ENCODE results near the gene PRDM5.

PRDM5 gene

DNA sequence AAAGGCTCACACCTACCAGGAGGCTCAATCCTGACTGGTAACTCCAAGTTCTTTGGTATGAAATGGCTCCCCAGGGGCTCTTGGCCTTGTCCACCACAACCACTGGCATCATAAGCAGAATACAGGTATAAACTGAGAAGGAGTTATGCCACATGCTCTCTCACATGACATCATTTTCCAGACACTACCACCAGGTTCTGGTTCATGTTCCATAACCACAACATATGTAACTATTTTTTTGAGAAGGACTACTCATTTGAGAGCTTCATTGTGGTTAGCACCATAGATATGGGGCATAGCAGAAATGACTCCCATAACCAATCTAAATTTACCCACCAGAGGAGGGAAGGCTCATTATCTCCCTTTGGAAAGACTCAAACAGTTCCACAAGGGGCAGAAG, 19.6 kb downstream of the PRDM5 start:
- DNase-seq = no peak

DNA sequence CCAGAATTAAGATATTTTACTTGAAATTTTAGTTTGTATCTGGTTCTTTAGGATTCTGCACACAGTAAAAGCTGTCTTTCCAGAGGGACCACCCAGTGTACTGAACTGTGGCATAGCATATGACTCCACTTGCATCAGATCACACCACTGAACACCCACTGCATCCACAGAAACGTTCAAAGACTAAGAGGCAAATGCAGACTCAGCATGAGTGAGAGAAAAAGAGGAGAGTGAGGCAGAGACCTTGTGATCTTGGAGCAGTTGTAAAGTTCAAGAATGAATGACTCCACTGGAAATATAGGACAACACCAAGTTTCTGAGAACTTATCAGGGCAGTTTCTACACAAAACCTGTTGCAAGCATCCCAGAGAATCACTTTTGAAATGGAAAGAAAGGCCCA, 20.8 kb downstream of the PRDM5 start:
- DNase-seq = no peak

DNA sequence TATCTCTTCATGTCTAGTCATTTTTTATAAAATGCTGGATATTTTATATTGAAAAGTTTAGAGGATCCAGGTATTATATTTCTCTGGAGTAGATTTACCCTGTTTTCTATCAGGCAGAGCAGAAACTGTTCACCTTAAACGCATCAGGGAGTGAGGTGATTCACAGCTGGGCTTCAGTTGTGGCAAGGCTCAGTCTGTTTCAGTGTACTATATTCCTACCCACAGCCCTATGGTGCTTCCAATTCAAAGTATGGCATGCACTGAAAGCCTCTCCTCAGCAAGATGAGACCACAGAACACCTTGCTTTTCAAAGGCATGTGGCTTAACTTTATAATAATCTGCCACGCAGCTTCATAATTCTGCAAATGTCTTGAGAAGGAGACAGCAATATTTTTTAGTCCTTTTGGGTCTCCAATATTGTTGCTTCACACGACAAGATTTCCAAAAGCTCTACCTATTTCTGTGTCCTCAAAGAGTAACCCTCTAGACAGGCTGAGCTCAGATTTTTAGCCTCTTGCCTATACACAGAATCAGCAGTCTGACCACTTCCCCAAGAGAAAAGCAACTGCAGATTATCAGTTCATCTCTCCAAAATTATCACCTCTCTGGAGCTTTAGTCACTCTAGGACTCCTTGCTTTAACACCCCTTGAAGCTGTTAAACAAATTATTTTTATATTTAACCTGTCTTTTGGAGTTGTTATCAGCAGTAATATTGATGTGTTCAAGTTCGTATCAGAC, 24.4 kb downstream of the PRDM5 start:
- no peak for DNase-seq

DNA sequence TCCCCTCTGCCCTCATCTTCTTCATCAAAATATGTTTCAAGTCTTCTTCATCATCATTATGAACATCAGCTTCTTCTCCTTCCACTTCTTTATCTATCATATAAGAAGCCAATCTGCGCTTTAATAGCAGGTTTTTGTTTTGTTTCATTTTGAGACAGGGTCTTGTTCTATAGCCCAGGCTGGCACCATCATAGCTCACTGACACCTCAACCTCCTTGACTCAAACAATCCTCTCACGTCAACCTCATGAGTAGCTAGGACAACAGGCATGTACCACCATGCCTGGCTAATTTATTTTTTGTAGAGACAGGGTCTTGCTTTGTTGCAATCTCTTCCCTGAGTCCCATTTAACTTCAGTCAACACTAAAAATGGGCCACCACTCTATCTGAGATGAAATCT, 27.0 kb downstream of the PRDM5 start:
- no peak for DNase-seq

DNA sequence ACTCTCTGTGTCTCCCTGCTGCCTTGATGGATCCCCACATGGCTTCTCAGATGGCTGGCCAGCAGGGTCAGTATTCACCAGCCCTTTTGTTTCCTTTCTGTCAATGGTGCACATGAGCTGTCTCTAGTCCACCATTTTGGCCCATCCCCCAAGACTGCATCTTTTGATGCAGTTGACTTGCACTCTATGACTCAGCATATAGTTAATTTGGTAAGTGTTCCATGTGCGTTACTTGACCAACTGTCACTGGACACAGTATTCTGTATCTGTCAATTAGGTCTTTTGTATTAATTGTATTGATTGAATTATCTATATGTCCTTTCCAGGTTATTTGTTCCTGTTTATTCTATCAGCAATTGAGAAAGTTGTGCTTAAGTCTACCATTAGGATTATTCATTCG, 29.2 kb downstream of the PRDM5 start:
- DNase-seq = no peak

DNA sequence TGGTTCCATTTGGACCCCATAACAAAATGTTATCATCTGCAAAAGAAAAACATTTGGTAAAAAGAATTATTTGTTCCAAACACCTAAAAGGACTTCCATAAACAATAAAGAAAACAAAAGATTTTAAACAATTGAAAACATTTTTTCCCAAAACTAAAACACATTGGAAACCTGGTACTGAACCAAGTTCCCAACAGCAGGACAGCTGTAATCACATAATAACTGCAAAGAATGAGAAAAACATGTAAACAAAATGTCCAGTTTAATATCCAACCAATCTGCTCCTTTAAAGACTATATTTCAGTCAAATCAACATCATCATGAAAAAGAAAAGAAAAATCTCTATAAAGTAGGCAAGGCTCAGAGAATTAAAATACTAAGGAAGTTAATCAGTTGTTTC, 36.3 kb downstream of the PRDM5 start:
- DNase-seq = no peak

DNA sequence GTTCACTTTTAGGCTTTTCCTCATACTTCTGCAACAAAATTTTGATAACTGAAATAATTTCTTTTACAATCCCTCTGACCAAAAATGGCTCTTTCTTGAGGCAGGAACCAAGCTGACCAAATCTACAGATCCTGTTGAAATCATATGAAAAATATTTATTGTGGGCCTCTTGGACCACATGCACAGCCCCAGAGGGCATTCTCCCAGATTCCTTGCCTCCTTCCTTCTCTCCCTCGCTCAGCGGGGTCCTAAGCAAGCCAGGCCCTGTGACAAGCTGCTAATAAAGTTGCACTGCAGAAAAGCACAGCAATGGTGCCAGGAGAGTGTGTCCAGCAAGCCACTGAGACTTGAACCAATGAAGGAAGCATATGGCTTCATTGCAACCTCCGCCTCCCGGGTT, 40.7 kb downstream of the PRDM5 start:
- no peak for DNase-seq

DNA sequence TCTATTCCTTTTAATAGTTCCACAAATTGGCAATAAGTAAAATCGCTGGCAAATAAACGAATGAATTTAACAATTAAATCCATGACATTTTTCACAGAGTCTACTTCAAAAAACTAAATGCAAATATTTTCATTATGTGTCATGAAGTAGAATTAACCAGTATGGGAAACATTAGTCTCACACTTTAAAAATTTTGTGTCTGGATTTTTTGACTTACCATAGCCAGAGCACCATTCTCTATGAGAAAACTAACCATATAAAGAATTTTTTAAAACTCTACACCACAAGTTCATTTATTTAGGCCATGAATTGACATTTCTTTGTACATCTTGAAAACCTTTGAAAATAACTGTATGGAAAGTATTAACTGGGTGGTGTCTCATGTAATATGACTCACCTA, 41.2 kb downstream of the PRDM5 start:
- no peak for DNase-seq

DNA sequence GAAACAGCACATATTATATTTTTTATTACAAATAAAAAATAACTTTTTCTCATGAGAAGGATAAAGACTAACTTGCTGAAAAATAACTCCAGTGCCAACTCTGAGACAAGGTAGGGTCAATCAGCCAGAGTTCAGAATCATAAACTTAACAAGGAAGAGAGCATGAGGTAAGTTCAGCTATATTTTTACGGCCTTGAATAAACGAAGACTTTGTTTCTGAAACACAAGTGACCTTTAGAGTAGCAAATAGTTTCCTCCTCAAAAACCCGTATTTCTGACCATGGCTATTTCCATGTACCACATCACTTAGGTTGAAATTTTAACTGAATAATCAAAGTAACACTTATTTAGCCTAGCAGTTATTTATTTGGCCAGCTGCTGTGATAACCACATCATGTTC, 45.5 kb downstream of the PRDM5 start:
- DNase-seq = no peak

DNA sequence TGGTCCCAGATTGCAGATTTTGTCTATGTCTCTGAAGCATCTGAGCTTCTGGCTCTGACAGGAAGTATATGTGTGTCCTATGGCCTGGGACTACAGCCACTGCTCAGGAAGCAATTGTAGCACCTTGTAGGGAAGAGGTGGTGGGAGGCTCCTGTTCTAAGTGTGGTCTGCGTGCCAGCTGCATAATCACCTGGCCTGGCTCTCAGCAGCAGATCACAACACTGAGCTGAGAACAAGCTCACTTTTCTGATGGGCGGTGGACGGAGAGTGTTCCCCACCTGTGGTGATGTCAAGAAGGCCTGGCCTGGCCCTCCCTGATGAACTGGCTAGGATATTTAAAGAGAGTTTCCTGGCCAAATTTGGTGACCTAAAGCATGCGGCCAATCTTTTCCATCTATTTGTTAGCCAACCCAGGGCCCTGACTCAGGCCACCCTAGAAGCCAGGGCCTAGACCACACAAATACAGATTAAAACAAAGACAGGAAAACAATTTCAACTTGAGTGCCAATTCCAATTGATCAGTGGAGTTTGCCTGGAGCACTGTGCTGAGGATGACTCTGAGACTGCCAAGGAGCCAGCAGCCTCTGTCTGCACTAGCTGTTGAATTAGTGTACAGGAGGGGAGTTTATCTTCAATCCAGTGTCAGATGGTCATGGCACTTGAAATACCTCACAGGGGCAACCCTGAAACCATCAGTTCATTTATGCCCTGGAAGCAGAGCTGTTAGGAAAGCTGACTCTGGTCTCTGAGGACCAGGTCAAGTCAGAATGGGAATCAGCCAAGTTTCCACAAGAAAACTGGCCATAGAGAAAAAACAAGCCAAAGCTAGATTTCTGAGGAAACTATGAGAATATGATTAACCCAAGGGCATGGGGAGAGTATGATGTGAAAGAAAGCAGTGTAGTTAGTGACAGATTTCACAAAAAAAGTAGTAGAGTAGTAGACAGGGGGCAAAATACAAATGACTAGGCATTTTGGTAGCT, 47.4 kb downstream of the PRDM5 start:
- peak; percentile 34 for DNase-seq

DNA sequence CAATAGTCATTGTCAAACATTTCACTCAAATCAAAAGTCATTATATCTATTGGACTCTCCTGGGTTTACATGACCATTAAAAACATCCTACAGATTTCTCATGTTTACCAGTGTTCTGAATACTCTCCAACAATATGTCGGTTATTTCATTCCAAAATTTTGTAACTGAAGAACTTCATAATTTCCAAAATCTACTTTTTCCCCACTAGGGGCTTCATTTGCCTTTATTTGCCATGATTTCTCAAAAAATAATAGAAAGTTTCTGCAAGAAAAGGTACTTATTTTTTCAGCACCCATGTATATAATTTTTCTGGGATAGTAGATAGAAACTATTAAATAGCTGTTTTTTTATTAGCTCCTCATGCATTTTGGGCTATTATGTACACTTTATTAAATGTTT, 49.0 kb downstream of the PRDM5 start:
- no peak for DNase-seq

DNA sequence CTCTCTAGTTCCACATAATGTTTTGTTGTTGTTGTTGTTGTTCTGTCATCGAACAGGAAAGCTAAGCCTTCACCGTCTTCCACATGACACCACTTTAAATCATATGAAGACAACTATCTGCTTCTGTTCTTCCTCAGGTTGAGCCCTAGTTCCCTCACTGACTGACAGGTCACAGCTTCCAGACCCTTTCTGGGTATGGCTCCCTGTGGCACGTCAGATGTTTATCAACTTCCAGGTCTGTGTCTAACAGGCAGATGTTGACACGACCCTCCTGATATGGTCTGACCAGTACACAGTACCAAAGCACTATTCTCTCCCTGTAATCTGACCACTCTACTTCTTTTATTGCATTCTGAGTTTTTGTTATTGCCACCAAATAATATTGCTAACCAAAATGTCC, 51.4 kb downstream of the PRDM5 start:
- DNase-seq = no peak

DNA sequence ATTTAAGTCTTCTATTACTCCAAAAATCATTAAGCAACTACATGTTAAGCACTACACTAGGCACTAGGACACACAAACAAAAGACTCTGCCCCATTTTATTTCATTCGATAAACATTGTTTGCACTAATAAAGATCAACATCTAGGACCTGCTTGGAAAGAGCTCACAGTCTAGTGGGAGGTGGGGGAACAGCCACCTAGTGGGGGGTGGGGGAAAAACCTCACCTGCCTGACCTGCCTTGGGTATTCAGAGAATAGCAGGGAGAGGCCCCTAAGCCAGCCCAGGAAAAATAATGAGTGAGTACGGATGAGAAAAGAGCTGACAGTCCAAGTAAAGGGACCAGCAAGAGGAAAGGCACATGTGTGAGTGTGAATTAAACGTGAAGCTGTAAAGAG, 52.2 kb downstream of the PRDM5 start:
- DNase-seq = peak; percentile 11

DNA sequence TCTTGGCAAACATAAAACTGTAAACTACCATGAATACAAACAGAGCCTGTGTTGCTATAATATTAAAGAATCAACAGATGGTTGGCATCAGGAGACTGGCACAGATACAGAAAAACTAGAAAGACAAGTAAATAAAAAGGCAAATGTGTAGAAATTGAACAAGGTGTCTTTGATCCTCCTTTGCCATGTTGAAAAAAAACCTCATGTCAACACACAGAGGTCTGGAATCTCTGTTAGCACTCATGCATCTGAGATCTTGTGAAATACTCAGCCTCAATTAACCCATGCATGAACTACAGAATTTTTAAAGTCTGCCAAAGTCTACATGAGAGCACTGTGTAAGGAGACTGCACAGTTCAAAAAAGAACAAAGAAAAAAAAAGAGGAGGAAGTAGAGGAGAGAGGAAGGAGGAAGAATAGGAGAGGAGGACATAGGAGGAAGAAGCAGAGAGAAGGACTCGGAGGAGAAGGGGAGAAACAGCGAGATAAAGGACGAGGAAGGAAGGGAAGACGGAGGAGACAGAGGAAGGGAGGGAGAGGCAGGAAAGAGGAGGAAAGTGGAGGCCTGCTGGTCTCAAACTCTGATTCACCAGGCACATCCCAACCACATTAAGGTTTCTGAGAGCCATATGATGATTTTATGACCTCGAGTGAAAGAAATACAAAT, 52.8 kb downstream of the PRDM5 start:
- DNase-seq = no peak

DNA sequence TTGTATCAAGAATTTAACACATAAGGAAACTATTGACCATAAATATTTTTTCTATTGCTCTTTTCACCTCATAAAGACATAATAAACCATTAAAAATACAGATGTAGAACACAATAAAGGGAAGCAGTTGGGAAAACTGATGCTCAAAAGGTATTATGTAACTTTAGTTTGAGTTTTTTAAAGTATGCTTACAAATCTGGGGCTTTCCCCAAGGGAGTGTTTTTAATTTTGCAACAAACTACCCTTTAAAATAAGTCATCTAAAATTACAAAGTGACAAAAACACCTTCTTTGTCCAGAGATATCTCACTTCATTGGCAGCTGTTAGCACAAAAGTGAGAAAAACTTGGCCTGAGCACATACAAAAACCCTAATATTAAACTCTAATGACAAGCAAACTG, 55.0 kb downstream of the PRDM5 start:
- no peak for DNase-seq

DNA sequence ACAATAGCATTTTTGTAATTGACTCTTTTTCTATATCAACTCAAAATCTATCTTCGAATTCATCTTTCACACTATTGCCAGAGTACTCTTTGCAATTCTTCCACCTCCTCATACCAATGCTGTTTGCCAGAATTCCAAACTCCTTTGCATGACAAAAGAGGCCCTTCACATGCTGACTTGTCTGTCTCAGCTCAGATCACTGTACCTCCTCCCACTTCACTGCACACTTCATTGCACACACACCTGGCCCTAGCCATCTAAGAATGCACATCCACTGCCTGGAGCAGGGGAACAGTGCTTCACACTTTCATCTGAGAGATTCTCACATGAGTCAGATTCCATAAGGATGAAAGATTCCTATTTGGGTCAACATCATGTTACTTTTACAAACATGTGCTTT, 56.5 kb downstream of the PRDM5 start:
- DNase-seq = peak; percentile 63

DNA sequence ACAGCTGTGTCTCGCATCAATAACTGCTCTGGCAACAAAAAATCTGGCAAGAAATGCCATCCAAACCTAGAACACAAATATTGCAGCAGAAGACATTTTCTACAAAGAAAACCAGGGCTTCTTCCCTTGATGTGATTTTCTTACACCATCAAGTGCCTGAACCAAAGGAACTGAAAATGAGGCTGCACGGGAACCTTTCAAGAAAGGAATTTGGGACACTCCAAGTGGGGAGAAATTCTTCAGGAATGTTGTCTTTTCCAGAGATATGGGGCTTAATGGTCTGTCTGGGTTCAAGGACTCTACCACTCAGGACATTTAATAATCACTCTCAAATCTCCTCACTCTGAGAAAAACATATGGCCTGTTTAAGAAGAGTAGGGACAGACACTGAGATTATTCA, 57.6 kb downstream of the PRDM5 start:
- no peak for DNase-seq

DNA sequence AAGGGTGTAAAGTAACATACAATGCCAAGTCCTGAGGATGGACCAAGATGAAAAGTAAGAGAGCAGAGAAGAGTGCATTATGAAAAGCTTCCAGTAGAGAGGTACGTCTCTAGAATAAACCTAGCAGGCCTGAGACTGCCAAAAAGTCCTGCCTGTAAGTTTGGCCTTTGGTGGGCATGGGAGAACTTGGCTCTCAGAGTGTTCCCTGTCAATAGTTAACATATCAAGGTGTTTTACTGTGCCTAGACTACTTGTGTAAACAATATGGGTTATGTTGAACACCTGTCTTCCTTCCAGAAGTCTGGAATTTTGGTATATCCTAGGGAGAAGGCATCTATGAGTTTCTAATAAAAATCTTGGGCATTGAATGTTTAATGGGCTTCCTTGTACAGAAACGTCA, 60.1 kb downstream of the PRDM5 start:
- no peak for DNase-seq

DNA sequence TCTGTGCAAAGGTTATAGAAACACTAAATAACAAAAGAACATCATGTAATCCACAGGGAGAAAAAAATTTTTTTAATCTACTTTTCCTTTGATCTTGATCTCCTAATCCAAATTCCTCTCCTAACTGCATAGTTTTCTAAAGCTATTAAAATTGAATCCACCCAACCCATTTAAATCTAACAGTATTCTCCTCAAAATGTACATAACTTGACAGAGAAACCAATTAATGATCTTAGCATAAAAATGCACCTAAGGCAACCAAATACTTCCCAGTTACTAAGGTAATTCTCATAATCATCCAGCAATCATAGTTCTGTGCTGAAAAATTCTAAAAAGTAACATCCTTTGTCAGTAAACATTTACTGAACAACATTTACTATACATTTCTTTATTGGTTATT, 60.7 kb downstream of the PRDM5 start:
- DNase-seq = no peak

DNA sequence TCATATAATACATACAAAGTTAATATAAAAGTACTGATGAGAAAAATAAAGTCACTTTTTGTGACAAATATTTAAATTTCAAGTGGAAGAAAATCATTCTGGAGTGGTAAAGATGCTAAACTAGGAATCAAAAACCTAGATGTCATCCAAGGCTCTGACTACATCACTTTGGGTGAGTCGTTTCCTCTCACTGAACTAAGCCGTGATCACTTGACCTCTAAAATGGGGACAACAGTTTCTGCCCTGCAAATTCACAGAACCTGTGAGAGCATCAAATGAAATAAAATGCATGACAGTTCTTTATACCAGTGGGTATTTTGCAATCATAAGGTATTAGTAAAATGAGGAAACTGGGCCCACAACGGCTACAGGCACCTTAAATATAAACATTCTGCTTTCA, 63.8 kb downstream of the PRDM5 start:
- no peak for DNase-seq

DNA sequence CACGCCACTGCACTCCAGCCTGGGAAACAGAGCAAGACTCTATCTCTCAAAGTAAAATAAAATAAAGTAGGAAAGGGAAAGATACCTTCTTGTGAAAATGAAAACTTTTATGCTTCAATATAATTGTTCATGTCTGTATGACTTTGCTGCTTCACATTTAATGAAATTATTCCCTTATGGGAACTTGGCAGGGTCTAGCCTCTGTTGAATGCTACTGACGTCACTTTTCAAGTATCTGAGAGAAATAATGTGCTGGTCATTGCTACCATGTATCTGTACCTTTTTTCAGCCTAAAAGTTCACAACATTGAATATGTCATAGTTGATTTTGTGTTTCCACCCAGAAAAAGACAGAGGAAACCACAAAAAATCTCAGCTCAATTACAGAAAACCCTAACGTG, 65.2 kb downstream of the PRDM5 start:
- DNase-seq = no peak

DNA sequence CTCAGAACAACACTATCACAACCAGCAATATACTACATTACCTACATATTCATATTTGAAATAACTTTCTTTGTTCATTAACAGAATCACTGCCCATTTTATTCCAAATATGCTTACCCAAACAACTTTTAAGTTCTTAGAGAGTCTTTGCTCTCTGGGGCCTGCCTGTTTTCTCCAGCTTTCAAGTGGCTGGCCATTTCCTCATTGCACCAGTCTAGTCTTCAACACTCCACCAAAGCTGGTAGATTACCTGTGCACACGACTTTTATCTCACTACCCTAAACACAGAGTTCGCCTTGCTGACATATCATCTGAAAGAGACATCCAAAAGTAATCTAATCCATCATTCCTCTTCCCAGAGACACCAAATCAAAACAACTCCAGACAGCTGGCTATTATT, 66.2 kb downstream of the PRDM5 start:
- DNase-seq = no peak

DNA sequence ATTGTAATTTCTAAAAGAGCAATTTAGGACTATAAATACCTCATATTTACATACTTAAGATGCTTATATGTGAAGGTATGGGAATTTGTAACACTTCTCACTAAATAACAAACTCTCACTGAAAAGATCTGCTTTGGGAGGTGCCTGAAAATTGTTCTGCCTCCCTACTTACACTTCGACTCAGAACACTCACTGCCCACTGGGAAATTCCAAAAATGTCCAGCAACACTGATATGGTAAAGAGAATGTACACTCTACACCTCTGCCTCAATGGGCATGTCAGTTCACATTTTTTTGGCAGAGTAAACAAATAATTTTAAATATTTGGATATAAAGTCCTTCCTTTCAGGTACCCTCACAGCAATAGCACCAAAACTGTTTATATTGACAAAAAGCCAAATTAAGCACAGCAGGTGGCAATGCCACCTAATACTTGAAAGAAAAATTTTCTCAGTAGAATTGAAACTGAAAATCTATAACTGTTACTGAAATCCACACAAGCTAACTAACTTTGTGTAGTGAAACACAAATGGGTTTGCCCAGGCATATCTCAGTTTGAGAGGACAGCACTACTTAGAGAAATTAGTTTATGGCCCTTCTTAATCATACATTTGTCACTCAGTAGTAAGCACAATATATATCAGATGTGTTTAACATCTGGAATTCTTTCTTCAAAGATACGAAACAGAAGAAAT, 67.1 kb downstream of the PRDM5 start:
- DNase-seq = no peak
